EL (cell line): ENCODE data around the gene MCTP2.

Source experiments
- DNase-seq: peaks from one replicate; pipeline ENCODE4 v3.0.0-alpha.2; 2016

Gene MCTP2

DNA sequence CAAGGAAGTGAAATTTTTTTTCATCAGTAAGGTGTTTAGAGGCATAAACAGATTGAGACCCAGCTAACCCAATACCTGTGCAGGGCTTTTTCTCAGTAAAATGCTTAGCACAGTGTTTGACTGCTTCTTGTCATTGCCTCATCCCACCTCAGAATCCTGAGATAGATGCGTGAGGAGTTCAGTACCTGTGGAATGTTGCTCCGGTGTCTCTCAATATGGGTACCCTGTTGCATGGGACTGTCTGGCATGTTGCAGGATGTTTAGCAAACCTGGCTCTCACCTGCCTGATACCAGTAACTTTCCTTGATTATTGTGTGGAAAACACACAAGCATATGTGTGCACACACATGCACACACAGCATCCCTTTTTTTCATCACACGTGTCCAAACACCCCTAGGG, 128.4 kb downstream of the MCTP2 start:
- DNase-seq, result no peak

DNA sequence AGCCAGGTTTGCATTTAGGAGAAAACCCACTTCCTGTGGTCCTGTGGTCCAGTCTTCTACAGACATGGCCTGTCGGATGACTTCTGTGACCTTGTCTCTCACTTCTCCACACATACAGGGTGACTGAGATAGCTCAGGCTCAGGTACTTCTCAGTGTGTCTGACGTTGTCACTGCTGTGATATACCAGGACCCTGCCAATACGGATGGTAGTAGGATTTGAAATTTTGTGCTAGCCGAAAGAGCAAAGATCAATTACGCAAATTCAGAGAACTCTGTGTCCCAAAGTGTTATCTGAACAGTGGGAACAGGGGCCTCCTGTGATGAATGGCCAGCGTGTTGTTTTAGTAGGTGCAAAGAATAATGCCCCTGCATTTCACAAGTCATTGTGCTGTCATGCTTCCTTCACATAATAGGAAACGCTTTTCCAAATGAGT, 128.9 kb downstream of the MCTP2 start:
- no peak for DNase-seq

- no peak for DNase-seq
Measured at GRCh38 chr15:94362385-94363092, 131.2 kb downstream of the MCTP2 start.

DNA sequence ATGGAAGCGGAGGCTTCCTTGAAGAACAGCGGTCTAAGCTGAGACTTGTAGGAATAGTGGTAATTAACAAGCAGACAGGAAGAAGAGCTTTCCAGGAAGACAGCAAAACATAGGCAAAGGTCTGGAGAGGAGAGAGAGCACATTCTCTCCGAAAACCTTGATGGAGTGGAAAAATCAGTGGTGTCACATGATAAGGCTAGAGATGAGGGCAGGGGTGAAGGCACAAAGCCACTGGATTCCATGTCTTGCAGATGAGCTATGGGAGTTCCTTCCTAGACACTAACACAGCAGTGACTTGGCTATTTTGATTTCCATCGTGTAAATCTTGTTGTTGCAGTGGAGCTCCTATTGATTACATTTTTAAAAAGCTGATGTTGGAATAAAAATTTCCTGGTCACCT, 132.0 kb downstream of the MCTP2 start:
- DNase-seq, result no peak

- DNase-seq, result no peak
Measured at GRCh38 chr15:94366781-94367180, 135.4 kb downstream of the MCTP2 start.

GRCh38 chr15:94367726-94368535, 136.6 kb downstream of the MCTP2 start:
- no peak for DNase-seq

GRCh38 chr15:94370206-94370935, 139.0 kb downstream of the MCTP2 start:
- no peak for DNase-seq

DNA sequence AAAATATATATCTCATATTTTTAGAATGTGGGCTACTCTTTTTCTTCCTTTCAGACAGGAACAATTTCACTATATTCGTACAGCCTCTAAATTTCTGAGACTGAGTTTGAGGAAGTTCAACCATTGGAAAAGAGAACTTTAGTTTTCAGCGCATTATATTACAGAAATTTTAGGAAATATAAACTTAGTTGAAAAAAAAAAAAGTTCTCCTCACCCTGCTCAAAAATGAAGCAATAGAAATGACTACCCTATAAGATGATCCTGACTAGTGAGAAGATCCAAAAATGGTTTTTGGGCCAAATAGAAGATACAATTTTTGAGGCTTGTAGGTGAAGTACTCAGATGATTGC, 139.6 kb downstream of the MCTP2 start:
- DNase-seq, result no peak

DNA sequence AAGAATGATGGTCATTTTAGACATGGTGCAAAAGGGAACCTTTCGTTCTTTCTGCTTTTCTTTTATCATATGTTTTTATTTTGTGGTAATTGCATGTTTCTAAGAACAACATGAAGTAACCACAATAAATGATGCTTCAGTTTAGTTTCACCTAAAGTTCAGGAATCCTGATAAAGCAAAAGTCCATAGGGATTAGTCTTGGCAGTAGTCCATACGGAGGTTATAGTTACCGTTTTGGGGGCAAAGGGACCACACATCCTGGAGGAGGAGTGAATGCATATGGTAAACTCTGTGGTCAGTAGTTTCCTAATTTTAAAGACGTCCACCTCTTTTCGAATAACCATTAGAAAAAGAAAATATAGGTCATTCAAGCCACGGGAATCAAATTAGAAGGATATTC, 141.5 kb downstream of the MCTP2 start:
- no peak for DNase-seq

DNA sequence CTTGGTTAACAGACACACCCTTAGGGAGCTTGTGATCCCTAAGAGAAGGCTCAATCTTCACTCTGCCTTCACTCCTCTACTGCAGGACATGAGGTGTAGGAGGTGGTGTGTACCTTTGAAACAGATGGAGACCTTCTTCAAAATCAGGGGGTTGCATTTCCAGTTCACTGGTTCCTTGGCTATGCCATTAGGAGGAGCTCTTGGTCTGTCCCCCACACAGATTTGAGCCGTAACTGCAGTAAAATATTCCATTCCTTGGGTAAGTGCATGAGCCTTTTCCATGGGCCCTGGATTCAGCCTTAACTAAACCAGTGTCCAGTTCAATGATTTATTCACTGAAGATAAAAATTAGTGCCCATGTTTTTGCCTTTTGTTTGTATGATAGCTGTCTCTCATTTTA, 144.6 kb downstream of the MCTP2 start:
- no peak for DNase-seq

DNA sequence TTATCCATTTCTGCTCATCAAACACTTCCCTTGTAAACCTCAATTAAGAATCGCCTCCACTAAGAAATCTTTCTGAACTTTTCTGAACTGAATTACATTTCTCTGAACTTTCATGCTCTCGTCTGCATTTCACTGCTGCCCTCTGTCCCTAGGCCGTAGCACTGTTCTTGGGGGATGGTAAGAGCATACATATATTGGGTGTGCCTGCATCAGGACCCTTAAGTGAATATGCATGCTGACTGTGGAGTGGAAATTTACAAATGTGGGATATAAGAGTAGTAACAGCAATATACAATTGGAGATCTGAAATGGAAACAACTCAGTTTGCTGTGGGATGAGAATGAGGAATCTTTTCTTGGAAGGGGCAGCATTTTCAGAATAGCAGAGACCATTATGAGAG, 148.6 kb downstream of the MCTP2 start:
- no peak for DNase-seq

DNA sequence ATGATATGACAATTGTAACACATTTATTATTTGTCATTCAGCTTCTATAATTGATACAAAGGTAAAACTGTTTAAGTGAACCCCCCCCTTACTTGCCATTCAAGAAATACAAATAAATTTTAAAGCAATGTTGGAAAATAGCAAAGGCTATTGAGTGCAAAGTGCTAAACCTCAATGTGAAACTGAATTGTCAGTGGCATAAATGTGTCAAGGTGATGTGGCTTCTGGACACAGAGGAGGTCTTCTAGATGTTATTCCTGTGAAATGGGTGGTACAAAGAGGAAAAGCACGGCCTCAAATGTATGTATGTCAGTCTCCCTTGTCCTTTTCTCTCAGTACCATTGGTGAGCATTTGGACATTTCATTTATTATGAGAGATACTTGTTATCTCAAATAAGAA, 149.4 kb downstream of the MCTP2 start:
- no peak for DNase-seq

- no peak for DNase-seq
Measured at GRCh38 chr15:94381384-94381783, 150.0 kb downstream of the MCTP2 start.

- DNase-seq, result no peak
Measured at GRCh38 chr15:94383041-94383440, 151.7 kb downstream of the MCTP2 start.

DNA sequence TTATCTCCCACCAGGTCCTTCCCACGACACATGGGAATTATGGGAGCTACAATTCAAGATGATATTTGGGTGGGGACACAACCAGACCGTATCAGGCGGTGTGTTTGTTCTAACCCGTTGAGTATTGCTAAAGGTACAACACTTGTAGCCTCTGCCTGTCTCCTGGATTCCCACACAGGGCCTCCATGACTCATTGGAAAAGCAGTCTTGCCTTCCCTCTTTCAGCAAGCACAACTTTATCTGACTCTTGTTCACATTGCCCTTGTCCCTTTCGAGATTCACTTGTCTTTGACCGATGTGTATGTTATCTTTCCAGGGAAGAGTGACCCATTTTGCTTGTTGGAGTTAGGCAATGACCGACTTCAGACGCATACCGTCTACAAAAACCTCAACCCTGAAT, 152.3 kb downstream of the MCTP2 start:
- DNase-seq, result peak; percentile 6

- DNase-seq, result no peak
Measured at GRCh38 chr15:94385441-94385840, 154.1 kb downstream of the MCTP2 start.

GRCh38 chr15:94386351-94386750, 155.0 kb downstream of the MCTP2 start:
- DNase-seq, result no peak

- DNase-seq, result no peak
Measured at GRCh38 chr15:94387442-94387841, 156.1 kb downstream of the MCTP2 start.

GRCh38 chr15:94387849-94388441, 156.6 kb downstream of the MCTP2 start:
- DNase-seq, result no peak

GRCh38 chr15:94395640-94396039, 164.3 kb downstream of the MCTP2 start:
- peak; percentile 2 for DNase-seq

GRCh38 chr15:94397337-94397736, 166.0 kb downstream of the MCTP2 start:
- no peak for DNase-seq

DNA sequence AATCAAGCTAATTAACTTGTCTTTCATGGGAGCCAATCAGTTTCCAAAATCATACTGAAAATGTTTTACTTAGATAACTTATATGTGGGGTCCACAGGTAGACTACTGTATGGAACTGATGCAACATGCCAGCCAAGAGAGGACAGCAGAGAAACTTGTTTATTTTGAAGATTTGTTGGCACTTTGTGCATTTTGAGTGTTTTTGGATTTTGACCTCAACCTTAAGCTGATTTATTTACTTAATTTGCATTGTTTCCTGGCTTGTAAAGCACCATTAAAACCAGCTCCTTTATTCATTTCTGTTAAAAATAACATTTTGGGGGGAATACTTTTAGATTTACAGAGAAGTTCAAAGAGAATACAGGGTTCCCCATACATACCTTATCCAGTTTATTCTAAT, 166.6 kb downstream of the MCTP2 start:
- DNase-seq, result no peak

GRCh38 chr15:94400526-94401298, 169.4 kb downstream of the MCTP2 start:
- DNase-seq, result no peak
